HG03103 (cell line): ENCODE measurements around the gene IQSEC2.

Experiments used
- ATAC-seq: cut with Tn5 transposase; IDR thresholded peaks from one replicate; pipeline ENCODE4 v1.9.1; 2021; ENCODE audit warnings: low read depth; ENCODE audit not compliant: unreplicated experiment

IQSEC2 gene

GRCh38 chrX:53305996-53306937 is 24.9 kb upstream of the IQSEC2 start:
- ATAC-seq, result no peak

- no peak for ATAC-seq
Measured at GRCh38 chrX:53305219-53305995, 24.0 kb upstream of the IQSEC2 start.

- no peak for ATAC-seq
Measured at GRCh38 chrX:53303195-53303594, 21.8 kb upstream of the IQSEC2 start.

- no peak for ATAC-seq
Measured at GRCh38 chrX:53300157-53300556, 18.8 kb upstream of the IQSEC2 start.

GRCh38 chrX:53294024-53294648 is 12.8 kb upstream of the IQSEC2 start:
- ATAC-seq, result no peak

GRCh38 chrX:53291596-53291995 is 10.2 kb upstream of the IQSEC2 start:
- ATAC-seq, result no peak

GRCh38 chrX:53290441-53291041 is 9.2 kb upstream of the IQSEC2 start:
- no peak for ATAC-seq

GRCh38 chrX:53288189-53288588 is 6.8 kb upstream of the IQSEC2 start:
- no peak for ATAC-seq

- ATAC-seq, result no peak
Measured at GRCh38 chrX:53287493-53288138, 6.2 kb upstream of the IQSEC2 start.

- no peak for ATAC-seq
Measured at GRCh38 chrX:53286171-53286570, 4.8 kb upstream of the IQSEC2 start.

- no peak for ATAC-seq
Measured at GRCh38 chrX:53285591-53285990, 4.2 kb upstream of the IQSEC2 start.

- no peak for ATAC-seq
Measured at GRCh38 chrX:53284684-53285447, 3.5 kb upstream of the IQSEC2 start.

GRCh38 chrX:53283567-53283966 is 2.2 kb upstream of the IQSEC2 start:
- no peak for ATAC-seq

GRCh38 chrX:53283099-53283498 is 1.7 kb upstream of the IQSEC2 start:
- ATAC-seq, result no peak

- ATAC-seq, result no peak
Measured at GRCh38 chrX:53281963-53282695, 745 bp upstream of the IQSEC2 start.

GRCh38 chrX:53280331-53281320 is 758 bp downstream of the IQSEC2 start:
- ATAC-seq, result no peak

GRCh38 chrX:53279296-53280237 is 1.8 kb downstream of the IQSEC2 start:
- no peak for ATAC-seq
